Stimulated activated CD4-positive, alpha-beta T cell treated with anti-CD3 and anti-CD28 coated beads, Interleukin-12 subunit alpha, Interleukin-12 subunit beta, amount 100 ng/mL, for 48 hours (primary cell): Measurements from ENCODE around the gene ADK.
"Not testable (repeated sequence)": the region's sequence is repeated elsewhere in the genome, so short reads cannot be mapped to it uniquely, and the experiment has no call there.

Source experiments
- DNase-seq, 3 donors: peaks; one replicate each; pipeline ENCODE4 v3.0.0-alpha.2; 2020; ENCODE audit warnings: low read depth in 2 of 3, low spot score in 1 of 3

Gene ADK

DNA sequence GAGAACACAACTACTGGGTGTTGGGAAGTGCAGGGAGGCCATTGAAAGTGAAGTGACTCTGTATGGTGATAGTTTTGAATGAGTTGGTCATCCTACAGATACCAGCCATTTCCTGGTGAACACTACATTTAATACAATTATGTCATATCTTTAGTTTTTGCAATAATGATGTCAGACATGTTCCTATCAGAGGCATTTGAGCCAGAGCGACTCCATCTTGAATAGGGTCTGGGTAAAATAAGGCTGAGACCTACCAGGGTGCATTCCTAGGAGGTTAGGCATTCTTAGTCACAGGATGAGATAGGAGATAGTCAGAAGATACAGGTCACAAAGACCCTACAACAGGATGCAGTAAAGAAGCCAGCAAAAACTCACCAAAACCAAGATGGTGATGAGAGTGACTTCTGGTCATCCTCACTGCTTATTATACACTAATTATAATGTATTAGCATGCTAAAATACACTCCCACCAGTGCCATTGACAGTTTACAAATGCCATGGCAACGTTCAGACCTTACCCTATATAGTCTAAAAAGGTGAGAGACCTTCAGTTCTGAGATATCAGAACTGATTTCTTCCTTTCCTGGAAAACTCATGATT is 28.2 kb downstream of the ADK start:
- DNase-seq = no peak

DNA sequence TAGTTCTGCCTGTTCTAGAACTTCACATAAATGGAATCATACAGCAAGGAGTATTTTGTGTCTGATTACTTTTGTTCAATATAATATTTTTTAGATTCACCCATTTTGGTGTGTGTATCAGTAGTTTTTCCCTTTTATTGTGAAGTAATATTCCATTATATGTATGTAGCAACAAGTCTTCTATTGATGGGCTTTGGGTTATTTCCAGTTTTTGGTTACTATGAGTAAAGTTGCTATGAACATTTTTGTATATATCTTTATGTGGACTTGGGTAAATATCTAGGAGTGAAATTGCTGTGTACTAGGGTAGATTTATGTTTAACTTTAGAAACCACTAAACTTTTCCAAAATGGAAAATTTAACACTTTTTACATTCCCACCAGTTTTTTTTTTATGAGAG is 35.7 kb downstream of the ADK start:
- DNase-seq = no peak

DNA sequence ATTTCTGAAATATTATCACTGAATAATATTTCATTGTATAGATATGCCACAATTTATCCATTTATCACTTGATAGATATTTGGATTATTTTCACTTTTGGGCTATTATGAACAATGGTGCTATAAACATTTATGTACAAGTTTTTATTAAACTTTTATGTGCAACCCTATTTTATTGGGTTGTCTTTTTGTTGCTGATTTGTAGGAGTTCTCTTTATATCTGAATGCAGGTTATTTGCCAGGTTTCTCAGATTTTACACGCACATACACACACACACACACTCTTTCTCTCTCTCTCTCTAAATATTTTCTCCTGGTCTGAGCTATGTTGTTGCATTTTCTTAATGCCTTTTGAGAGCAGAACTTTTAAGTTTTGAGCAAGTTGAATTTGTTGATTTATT is 36.2 kb downstream of the ADK start:
- no peak for DNase-seq

DNA sequence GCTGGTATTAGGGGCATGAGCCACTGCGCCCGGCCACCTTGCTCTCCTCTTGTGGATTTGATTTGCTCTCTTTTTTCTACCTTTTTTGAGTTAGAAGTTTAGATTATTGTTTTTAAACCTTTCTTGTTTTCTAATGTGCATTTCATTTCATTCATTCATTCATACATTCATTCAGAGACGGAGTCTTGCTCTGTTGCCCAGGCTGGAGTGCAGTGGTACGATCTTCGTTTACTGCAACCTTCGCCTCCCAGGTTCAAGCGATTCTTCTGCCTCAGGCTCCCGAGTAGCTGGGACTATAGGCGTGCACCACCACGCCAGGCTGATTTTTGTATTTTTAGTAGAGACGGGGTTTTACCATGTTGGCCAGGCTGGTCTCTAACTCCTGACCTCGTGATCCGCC is 37.6 kb downstream of the ADK start:
- DNase-seq = not testable (repeated sequence)

DNA sequence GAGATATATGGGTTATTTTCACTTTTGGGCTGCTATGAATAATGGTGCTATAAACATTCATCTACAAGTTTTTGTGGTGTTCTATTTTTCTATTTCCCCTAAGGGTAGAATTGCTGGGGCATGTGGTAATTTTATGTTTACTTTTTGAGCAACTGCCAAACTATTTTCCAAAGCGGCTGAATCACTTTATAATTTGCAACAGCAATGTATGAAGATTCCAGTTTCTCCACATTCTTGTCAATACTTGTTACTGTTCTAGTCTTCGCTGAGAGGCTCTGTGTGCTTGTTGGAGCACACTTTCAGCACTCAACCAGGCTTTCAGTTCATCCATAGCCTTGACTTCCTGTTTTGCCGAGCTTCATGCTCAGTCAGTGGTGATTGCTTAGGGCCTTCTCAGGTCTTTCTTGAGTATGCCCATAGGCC is 39.0 kb downstream of the ADK start:
- no peak for DNase-seq

DNA sequence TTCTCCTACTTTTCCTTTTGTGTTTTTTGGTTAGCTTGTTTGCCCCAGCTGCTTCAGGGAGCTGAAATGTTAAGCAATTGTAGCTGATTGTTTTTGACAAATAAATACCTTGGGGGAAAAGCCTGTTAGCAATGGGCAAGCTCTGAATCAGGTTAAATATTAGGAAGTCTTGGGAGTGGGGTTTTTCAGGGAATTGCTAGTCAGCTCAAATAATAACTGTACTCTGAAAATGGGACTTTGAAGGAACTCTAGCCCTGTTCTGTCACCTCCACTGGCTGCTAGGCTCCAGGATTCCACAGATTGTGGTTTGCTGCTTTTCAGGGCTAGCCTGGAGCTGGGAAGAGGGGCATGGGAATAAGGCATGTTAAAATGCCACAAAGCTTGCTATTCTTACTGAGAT is 39.5 kb downstream of the ADK start:
- no peak for DNase-seq

DNA sequence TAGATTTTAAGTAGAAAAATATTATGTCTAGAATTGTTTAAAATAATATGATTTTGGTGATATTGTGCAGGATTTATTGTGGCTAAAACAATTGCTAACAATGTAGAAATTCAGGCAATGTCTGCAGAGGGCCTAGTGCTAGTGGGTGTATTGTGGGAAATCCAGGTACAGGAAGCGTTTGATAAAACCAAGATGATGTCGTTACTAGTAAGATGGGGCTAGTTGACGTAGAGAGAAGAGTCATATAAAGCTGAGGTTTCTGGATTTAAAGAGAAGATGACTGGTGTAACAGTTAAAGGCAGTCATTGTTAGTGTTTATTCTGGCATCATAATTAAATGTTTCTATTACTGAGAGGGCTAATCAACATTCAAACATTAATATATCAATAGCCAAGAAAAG is 43.5 kb downstream of the ADK start:
- no peak for DNase-seq

DNA sequence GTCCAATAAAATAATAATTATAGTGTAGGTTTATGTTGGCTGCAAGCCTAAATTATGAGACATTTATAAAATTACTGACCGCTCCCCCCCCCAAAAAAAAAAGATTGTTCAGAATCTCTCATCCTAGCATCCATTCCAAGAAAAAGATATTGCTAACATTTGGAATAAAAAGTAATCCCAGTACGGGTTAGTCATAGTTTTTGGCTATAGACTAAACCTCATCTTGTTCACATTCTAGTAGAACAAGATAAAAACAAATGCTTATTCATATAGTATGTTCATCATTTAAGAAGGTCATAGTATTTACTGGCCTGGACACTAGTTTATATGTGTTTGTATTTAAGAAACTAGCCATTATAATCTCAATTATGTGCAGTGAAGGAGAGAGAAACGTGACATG is 44.0 kb downstream of the ADK start:
- no peak for DNase-seq

DNA sequence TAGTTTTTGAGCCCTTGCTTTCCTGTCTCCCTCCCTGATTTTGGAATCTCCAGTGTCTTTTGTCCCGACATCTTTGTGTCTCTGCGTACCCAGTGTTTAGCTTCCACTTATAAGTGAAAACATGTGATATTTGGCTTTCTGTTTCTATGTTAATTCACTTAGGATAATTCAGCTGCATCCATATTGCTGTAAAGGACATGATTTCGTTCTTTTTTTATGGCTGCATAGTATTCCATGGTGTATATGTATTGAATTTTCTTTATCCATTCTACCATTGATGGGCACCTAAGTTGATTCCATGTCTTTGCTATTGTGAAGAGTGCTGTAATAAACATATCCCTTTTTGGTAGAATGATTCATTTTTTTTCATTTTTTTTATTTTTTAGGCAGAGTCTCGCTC is 48.3 kb downstream of the ADK start:
- DNase-seq = no peak

DNA sequence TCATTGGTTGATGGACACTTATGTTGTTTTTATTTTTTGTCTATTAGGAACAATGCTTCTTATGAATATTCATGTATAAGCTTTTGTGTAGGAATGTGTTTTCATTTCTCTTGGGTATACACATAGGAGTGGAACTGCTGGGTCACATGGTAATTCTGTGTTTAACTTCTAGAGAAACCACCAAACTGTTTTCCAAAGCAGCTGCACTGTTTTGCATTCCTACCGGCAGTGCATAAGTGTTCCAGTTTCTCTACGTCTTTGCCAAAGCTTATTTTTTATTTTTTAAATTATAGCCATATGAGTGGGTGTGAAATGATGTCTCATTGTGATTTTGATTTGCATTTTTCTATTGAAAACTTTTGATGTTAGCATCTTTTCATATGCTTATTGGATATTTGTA is 51.3 kb downstream of the ADK start:
- DNase-seq = no peak

DNA sequence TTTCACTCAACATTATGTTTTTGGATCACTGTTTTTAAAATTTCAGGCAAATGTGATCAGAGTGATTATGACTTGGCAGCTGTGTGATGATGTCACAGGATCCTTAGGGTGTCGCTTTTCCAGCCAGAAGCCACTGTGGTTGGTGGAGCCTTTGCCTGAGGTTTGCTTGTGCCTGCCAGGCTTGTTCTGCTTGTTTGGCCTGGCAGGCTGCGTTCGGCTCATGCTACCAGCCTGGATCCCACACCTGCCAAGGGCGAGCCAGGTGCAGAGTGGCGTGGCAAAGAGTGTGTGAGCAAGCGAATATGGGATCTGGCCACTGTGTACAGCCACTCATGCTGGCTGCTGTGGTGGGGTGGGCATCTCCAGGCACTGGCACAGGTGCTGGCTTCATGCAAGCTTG is 55.7 kb downstream of the ADK start:
- DNase-seq = no peak

DNA sequence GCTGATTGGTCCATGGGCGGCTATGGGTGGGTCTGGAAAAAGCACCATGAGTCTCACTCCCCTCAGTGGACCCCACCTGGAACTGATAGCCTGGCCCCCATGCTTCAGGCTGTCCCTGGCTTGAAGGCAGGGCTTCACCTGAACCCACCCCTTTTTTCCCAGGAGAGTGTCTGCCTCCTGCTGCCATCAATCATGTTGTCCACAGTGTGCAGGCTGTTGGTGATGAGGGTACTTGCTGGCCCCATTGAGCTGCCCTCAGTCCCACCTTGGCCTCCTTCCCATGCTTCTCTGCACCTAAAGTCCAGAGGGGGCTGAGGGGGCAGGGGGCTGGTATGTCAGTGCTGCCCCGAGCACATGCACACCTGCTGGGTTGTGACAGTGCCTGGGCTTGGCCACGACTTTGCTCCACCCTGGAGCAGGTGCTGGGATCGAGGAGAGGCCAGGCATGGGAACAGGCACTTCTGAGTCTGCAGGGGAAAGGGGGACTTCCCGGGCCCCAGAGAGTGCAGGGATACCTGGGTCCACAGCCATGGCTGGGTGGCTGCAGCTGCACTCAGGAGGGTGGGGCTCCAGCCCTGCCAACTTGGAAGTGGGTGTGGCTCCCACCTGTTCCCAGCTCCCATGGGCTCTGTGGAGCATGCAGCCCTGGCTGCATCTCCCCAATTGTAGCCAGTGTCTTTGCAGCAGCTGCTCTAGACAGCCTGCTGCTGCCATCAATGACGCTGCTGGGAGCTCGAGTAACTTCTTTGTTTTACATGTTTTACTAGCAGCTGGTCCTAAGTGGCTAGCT is 56.9 kb downstream of the ADK start:
- DNase-seq = no peak

DNA sequence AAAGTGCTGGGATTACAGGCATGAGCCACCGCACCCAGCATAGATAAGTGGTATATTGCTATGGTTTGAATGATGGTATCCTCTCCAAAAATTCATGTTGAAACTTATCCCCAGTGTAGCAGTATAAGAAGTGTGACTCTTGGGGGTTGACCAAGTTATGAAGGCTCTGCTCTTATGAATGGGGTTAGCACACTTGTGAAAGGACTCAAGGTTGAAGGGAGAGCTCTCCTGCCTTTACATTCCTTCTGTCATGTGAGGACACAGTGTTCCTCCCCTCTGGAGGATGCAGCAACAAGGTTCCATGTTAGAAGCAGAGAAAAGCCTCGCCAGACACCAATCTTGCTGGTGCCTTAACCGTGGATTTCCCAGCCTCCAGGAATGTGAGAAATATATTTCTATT is 58.0 kb downstream of the ADK start:
- DNase-seq = no peak

DNA sequence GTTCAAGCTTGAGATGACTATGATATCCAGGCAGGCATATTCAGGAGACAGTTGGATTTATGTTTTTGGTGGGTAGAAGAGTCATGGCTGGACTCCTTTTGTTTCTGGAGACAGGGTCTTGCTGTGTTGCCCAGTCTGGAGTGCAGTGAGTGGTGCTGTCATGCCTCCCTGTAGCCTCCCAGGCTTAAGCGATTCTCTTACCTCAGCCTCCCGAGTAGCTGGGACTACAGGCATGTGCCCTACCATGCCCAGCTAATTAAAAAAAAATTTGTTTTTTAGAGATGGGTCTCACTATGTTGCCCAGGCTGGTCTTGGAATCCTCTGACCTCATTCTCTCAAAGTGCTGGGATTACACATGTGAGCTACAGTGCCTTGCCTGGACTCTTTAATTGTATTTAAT is 62.0 kb downstream of the ADK start:
- no peak for DNase-seq

DNA sequence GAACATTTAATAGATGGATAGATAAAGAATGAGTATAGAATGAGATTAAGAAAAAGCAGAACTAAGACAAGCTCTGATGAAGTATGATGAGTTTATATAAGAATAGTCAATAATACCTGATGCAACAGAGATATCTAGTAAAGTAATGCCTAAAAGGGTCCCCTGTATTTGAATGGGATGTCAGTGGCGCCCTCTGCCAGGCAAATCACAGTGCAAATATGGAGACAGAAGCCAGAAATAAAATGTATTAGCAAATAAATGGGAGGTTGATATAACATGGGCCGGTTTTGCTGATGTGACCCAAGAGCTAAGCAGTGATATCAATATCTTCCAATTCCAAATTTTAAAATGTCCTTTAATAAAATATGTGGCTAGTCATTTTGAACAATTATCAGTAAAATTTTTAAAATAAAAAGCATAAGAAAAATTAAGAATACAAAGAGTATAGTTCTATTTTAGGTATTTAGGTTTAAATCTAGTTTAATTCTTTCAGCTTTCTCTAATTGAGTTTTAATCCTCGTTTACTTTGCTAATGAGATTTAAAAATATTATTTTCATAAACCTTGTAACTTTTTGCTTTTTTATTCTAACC is 62.6 kb downstream of the ADK start:
- no peak for DNase-seq

DNA sequence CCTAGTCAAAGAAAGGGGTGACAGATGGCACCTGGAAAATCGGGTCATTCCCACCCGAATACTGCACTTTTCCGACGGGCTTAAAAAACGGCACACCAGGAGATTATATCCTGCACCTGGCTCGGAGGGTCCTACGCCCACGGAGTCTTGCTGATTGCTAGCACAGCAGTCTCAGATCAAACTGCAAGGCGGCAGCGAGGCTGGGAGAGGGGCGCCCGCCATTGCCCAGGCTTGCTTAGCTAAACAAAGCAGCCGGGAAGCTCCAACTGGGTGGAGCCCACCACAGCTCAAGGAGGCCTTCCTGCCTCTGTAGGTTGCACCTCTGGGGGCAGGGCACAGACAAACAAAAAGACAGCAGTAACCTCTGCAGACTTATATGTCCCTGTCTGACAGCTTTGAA is 66.1 kb downstream of the ADK start:
- DNase-seq = not testable (repeated sequence)

DNA sequence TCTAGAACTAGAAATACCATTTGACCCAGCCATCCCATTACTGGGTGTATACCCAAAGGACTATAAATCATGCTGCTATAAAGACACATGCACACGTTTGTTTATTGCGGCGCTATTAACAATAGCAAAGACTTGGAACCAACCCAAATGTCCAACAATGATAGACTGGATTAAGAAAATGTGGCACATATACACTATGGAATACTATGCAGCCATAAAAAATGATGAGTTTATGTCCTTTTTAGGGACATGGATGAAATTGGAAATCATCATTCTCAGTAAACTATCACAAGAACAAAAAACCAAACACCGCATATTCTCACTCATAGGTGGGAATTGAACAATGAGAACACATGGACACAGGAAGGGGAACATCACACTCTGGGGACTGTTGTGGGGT is 71.4 kb downstream of the ADK start:
- not testable (repeated sequence) for DNase-seq

DNA sequence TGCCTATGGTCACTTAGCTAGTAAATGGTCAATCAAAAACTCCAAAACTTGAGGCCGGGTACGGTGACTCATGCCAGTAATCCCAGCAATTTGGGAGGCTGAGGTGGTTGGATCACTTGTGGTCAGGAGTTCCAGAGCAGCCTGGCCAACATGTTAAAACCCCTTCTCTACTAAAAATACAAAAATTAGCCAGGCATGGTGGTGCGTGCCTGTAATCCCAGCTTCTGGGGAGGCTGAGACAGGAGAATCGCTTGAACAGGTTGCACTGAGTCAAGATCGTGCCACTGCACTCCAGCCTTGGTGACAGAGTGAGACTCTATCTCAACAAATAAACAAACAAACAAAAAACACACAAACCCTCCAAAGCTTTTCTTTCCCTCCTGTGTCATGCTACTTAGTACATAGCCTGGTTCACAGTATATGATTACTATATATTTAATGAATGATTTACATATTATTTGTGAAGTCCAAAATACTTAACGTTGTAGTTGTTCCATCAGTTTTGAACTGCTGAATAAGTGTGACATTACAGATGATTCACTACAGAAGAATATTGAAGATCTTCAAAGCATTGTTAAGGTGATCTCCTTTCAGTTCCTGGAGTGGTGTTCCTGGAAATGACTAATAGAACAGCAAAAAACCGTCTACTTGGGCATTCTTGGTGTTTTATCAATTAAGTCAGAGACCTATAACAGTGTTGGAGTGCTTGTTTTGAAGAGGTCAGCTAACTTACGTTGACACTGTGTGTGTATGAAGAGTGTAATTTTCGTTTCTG is 72.9 kb downstream of the ADK start:
- no peak for DNase-seq

DNA sequence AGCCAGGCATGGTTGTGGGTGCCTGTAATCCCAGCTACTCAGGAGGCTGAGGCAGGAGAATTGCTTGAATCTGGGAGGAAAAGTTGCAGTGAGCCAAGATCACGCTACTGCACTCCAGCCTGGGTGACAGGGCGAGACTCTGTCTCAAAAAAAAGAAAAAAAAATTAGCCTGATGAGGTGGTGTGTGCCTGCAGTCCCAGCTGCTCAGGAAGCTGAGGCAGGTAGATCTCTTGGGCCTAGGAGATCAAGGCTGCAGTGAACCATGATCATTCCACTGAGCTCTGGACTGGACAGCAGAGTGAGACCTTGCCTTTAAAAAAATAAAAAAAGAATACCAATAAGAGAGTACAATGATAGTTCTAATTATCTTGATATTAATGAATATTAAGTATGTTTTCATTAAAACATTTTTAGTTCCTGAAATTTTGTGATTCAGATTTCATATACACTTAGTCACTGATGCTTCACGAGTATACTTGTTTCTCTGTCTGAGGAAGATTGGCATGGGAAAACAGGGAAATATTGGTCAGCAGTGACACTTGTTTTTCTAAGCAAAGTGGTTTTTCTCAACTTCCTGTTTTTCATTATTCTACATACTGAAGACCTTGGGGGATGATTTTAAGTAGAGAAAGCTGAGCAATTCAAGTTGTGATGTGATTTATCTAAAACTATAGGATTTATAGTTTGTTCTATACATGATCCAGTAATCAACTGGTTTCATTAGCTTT is 76.8 kb downstream of the ADK start:
- DNase-seq = no peak

DNA sequence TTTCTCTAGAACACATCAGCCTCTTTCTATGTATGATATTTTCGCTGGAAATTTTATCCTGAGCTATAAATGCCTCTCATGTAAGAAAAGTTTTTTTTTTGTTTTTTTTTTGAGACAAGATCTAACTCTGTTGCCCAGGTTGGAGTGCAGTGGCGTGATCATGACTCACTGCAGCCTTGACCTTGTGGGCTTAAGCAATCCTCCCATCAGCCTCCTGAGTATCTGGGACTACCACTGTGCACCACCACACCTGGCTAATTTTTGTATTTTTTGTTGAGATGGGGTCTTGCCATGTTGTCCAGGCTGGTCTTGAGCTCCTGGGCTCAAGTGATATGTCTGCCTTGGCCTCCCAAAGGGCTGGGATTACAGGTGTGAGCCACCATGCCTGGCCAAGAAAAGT is 80.4 kb downstream of the ADK start:
- DNase-seq = no peak

DNA sequence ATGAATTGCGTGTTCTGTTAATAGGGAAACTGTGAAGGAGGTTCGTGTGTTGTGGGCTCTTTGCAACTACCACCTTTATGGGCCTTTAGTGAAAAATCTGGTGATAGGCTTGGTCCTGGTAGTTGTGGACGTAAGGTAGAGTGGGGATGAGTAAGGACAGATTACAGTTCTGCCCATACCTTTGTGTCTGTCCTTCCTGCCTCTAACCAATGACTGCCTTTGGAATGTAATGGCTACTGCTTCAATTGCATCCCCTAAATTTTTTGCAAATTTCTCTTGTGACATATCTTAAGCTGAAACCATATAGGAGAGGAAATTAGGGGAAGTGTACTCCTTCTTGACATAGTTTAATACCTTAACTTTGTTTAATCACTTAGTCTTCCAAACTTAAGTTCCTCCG is 82.3 kb downstream of the ADK start:
- no peak for DNase-seq
